ENCODE data around the gene SH2D6. TPM values are rescaled to one million over a fixed set of nuclear protein-coding genes. Genes with fewer than 3 reads are reported as not detected.

The SH2D6 gene
- total RNA-seq (2011; cell fraction: chromatin; rRNA removed; ENCODE audit: low replicate concordance): 0.32 and 1.1 TPM in 2 replicates
- 1.7 and 1.8 TPM in 2 replicates for total RNA-seq (2011; cell fraction: nucleolus; rRNA removed)
- total RNA-seq (2011; cell fraction: nucleoplasm; rRNA removed): 0.73 TPM in 1 of 2 replicates, not detected in the other
- 0.20 TPM in 1 of 2 replicates, not detected in the other for total RNA-seq (2014; rRNA removed)
- 0.76 TPM in 1 of 2 replicates, not detected in the other for total RNA-seq (2014; rRNA removed; fragmentation: Illumina TruSeq; extraction: Trizol)
- 0.14 TPM in 1 of 2 replicates, not detected in the other for total RNA-seq (2015; rRNA removed; fragmentation: Illumina TruSeq; extraction: Trizol)
- total RNA-seq (2021): 0.33 and 0.36 TPM in 2 replicates
- 0.34 and 0.46 TPM in 2 replicates for polyA plus RNA-seq (2011; rRNA removed)
- polyA plus RNA-seq (2011; cell fraction: cytosol; rRNA removed): 0.76 TPM in 1 of 2 replicates, not detected in the other
- 1.1 TPM in 2 replicates for polyA plus RNA-seq (2011; cell fraction: nucleus; rRNA removed)
- polyA plus RNA-seq (2012): 0.55 and 1.0 TPM in 2 replicates
- polyA plus RNA-seq (2014; fragmentation: Illumina TruSeq; extraction: Trizol): not detected in 2 replicates
- under 1 TPM; 0.07 to 0.21 TPM for polyA plus RNA-seq (2014; fragmentation: Nextera tagmentation; extraction: Ambion mirVana)
- polyA plus RNA-seq (2014; rRNA removed): 0.41 and 1.2 TPM in 2 replicates
- polyA minus RNA-seq (2011; rRNA and poly(A)+ RNA removed): 0.53 TPM in 1 of 2 replicates, not detected in the other
- polyA minus RNA-seq (2011; cell fraction: cytosol; rRNA and poly(A)+ RNA removed): not detected in 2 replicates
- 0.33 and 1.1 TPM in 2 replicates for polyA minus RNA-seq (2011; cell fraction: nucleus; rRNA and poly(A)+ RNA removed)
- Bru-seq, nascent RNA: percentile 34 among the genes with signal in this experiment
- percentile 25 among the genes with signal in this experiment for BruChase-seq, experiment 1, labeled RNA remaining after a 2-hour chase
- percentile 27 among the genes with signal in this experiment for BruChase-seq, experiment 2, labeled RNA remaining after a 6-hour chase
- long read RNA-seq, experiment 1, partial matches to known transcripts: 0 of 1 reads
- long read RNA-seq, experiment 1, other reads (novel, unspliced or antisense): 1 of 1 reads
- long read RNA-seq, experiment 2, partial matches to known transcripts: 0 of 1 reads
- long read RNA-seq, experiment 2, other reads (novel, unspliced or antisense): 1 of 1 reads
- long read RNA-seq, experiment 3: 0 reads

DNA sequence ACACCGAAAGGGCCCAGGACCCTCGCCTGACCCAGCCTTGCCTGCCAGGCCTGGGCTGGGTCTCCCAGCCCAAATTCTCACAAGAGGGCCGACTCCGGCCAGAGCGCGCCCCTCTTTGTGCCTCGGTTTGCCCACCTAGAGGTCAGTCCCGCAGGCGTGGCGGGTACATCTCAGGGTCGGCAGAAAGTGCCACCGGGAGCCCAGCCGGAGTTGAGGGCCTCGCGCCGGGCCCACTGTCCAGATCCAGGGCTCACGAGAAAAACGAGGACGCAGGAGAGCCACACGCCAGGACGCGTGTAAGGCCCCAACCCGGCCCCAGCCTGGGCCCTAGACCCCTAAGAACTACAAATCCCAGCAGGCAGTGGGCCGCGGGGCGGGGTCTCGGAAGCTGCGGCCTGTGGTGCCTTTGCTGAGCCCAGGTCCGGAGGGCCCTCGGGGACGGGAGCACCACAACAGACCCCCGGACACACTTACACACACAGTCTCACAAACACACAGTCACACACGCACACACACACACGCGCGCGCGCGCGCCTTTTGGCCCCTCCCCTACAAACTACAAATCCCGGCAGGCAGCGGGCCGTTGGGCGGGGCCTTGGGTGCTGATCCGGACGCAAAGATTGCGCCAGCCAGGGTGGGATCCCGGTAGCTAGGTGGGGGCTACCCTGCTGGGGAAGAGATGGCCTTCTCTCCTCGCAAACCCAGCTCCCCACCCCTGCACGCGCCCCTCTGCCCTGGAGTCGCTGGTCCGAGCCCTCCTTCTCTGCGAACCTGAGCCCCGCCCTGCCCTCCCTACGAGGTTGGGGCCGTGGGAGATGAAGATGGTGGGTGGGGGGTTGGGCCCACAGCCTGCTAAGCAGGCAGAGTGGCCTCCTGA is at the start of gene SH2D6:
Gene SH2D6, plus strand, starts transcription at position 583 of the 877 bp plus-strand sequence. CDS start 10,752 bp downstream, outside the sequence.
- peak within 1 kb of the TSS; percentile 53 for H3K4me3 ChIP-seq
- BruUV-seq (replicated peaks): no TSS peak
- in situ Hi-C loops (cut with MboI): loop anchor here (5.0 kb wide), 1 partner anchor 139 kb away; no protein-coding TSS in a partner anchor
- ATAC-seq: peak; percentile 75
- H3K27me3 ChIP-seq (ENCODE audit: control insufficient read depth in 2 of 2, insufficient read depth in 2 of 2, low read length in 2 of 2): no peaks in the 10 kb centered on the region
- DNase-seq (ENCODE audit: extremely low read depth in 1 of 4, low spot score in 3 of 4): peak; percentile 90 to 93 (median 92)
- H3K9me3 ChIP-seq (replicated peaks; ENCODE audit: control insufficient read depth, insufficient read depth, low read depth, low read length): no peaks in the 10 kb centered on the region
- no peaks in the 10 kb centered on the region for H3K36me3 ChIP-seq (ENCODE audit: control insufficient read depth, insufficient read depth, low read length)
- peak within 1 kb of the TSS; percentile 89 to 95 for H3K9ac ChIP-seq (ENCODE audit: insufficient read depth in 1 of 2, low read depth in 2 of 2, low read length in 2 of 2)
- peak within 1 kb of the TSS; percentile 99 for H2AFZ ChIP-seq (ENCODE audit: low read depth, low read length)
- WGBS (ENCODE audit: insufficient coverage, low coverage, missing lambda C conversion rate): 17% methylated on average over 35 of the region's 57 CpGs
- H3K4me1 ChIP-seq (replicated peaks in 1 of 2; ENCODE audit: control insufficient read depth in 2 of 2, insufficient read depth in 2 of 2, low read length in 2 of 2): peaks cover 65 to 71% of the 10 kb centered on the region in 2 experiments
- peaks cover 18% of the 10 kb centered on the region; the same call in 2 of the 3 replicates for H3K79me2 ChIP-seq (ENCODE audit: control insufficient read depth, insufficient read depth, low read length)
- peak within 1 kb of the TSS; percentile 85 for H3K4me2 ChIP-seq (ENCODE audit: insufficient read depth, low read length)
- peaks cover 3% of the 10 kb centered on the region for H3K9me1 ChIP-seq (ENCODE audit: control insufficient read depth, insufficient read depth, low read length)
- POLR2A ChIA-PET: interaction anchor here (0.6 to 63.9 kb wide), 5 partner anchors 73 to 158 kb away, joined by 3 to 1576 read pairs (median 4); partner anchors contain the start of genes MAT2A and VAMP8
- intact Hi-C loops (cut with micrococcal nuclease): loop anchor here (5.0 to 10.0 kb wide), 3 partner anchors 91 to 686 kb away; partner anchors contain the start of genes POLR1A, PTCD3 and TGOLN2
- H3K27ac ChIP-seq (ENCODE audit: extremely low read depth, low read depth, low read length): peak within 1 kb of the TSS; percentile 91
- FAIRE-seq: no peak
- H4K20me1 ChIP-seq (replicated peaks; ENCODE audit: control insufficient read depth, insufficient read depth, low read length): no peaks in the 10 kb centered on the region
- CTCF ChIA-PET (ENCODE audit: low intra/inter-chr PET ratio): interaction anchor here (0.6 kb wide), 1 partner anchor 475 kb away, joined by 3 read pairs; no protein-coding TSS in a partner anchor
- TF ChIP-seq, protein P1, sequence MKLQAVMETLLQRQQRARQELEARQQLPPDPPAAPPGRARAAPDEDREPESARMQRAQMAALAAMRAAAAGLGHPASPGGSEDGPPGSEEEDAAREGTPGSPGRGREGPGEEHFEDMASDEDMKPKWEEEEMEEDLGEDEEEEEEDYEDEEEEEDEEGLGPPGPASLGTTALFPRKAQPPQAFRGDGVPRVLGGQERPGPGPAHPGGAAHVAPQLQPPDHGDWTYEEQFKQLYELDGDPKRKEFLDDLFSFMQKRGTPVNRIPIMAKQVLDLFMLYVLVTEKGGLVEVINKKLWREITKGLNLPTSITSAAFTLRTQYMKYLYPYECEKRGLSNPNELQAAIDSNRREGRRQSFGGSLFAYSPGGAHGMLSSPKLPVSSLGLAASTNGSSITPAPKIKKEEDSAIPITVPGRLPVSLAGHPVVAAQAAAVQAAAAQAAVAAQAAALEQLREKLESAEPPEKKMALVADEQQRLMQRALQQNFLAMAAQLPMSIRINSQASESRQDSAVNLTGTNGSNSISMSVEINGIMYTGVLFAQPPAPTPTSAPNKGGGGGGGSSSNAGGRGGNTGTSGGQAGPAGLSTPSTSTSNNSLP (IDR thresholded peaks at IDR 0.05; ENCODE audit: borderline replicate concordance, low read depth, low read length): no peak
- TF ChIP-seq MTF1 (CRISPR knock-in tag; IDR thresholded peaks at IDR 0.05; ENCODE audit: borderline replicate concordance) (no peak), CAMTA2 (CRISPR knock-in tag; conservative IDR thresholded peaks at IDR 0.05) (0 out of 2 replicates have a peak, but pooled peaks have one; percentile 48), TARDBP (IDR thresholded peaks at IDR 0.05) (no peak), BRD9 (IDR thresholded peaks at IDR 0.05; ENCODE audit: low read depth, partially characterized antibody) (peak; percentile 40), ZZZ3 (IDR thresholded peaks at IDR 0.05) (peak; percentile 78; the same call in 1 of the 2 replicates)
- TF ChIP-seq, protein P2, sequence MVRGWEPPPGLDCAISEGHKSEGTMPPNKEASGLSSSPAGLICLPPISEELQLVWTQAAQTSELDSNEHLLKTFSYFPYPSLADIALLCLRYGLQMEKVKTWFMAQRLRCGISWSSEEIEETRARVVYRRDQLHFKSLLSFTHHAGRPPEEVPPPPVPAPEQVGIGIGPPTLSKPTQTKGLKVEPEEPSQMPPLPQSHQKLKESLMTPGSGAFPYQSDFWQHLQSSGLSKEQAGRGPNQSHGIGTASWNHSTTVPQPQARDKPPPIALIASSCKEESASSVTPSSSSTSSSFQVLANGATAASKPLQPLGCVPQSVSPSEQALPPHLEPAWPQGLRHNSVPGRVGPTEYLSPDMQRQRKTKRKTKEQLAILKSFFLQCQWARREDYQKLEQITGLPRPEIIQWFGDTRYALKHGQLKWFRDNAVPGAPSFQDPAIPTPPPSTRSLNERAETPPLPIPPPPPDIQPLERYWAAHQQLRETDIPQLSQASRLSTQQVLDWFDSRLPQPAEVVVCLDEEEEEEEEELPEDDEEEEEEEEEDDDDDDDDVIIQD (CRISPR knock-in tag; IDR thresholded peaks at IDR 0.05): peak; percentile 8; the same call in 1 of the 2 replicates
- TF ChIP-seq, protein P3, sequence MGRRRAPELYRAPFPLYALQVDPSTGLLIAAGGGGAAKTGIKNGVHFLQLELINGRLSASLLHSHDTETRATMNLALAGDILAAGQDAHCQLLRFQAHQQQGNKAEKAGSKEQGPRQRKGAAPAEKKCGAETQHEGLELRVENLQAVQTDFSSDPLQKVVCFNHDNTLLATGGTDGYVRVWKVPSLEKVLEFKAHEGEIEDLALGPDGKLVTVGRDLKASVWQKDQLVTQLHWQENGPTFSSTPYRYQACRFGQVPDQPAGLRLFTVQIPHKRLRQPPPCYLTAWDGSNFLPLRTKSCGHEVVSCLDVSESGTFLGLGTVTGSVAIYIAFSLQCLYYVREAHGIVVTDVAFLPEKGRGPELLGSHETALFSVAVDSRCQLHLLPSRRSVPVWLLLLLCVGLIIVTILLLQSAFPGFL (CRISPR knock-in tag; IDR thresholded peaks at IDR 0.05): no peak

Measured in K562 (cell line).